Measurements from ENCODE around the gene GOLGA5. TPM values are rescaled to one million over a fixed set of nuclear protein-coding genes. Genes with fewer than 3 reads are reported as not detected.

Gene GOLGA5
- total and polyA plus RNA-seq, 2 of the 13 experiments (the other 11 are each of a cell fraction or from before 2014, with no cell fraction given), result 31.0 to 40.0 TPM

DNA sequence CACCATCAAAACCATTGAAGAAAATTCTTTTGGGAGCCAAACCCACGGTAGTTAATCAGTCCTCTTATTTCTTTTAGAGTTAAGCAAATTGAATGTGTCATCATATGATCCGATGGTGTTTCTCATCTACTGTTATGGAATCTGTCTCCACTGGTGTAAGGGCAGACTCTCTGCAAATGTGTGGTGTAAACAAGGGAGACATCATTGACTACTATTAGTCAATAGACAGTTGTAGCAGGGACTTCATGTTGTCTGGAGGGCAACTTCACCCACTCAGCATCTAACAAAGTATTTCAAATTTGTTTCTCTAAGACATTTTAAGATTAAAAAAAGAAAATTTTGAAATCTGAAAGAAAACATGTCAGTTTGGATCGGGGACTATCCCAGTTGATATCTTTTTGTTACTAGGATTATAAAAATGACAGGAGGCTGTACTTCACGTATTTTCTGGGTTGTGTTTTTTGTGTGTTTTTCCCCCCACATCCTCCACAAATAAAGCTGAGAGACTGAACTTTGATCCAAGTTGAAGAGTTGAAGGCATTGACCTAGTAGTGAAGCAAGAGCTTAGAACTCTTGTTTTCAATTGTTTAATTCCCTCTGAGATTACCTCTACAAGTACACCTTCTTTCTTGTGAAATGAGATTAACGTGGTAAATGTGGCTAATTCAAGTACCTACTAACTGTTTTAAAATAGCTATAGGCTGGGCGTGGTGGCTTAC is 4.0 kb downstream of the GOLGA5 start:
- peak overlapping the region; percentile 63 for H3K4me2 ChIP-seq (ENCODE audit: low read depth, low read length)
- POLR2A ChIA-PET, result interaction anchor here (1.0 kb wide), 1 partner anchor 50 kb away, joined by 4 read pairs; the partner anchor contains the start of gene LGMN
- H2AFZ ChIP-seq (ENCODE audit: low read length), result no peak overlapping the region
- DNase-seq (ENCODE audit: low spot score), result peak; percentile 66
- peak overlapping the region in 2 of 3 experiments; percentile 28 to 34; a peak in 1 of 6 replicates for H3K4me3 ChIP-seq (replicated peaks in 1 of 3; ENCODE audit: insufficient read depth in 1 of 3, low read depth in 2 of 3, low read length in 3 of 3)
- CTCF ChIA-PET (ENCODE audit: low intra/inter-chr PET ratio, low total read pairs), result no interaction called here
- peaks cover 66% of the 10 kb centered on the region for H3K79me2 ChIP-seq (ENCODE audit: insufficient read depth, low read length)
- in situ Hi-C loops (cut with HindIII; ENCODE audit: extremely low pct_ligation_motif_present, low pct_unique_long_range_greater_than_20kb), result no loop called here
- H3K9ac ChIP-seq (ENCODE audit: insufficient read depth, low read depth, low read length), result peak overlapping the region; percentile 37; the same call in 1 of the 2 replicates
- FAIRE-seq, result no peak
- H3K27ac ChIP-seq (ENCODE audit: extremely low read length, insufficient read depth, low read length), result peak overlapping the region; percentile 71
- H3K36me3 ChIP-seq (replicated peaks in 1 of 2; ENCODE audit: control insufficient read depth in 1 of 2, insufficient read depth in 2 of 2, low read length in 2 of 2), result peaks cover 1% of the 10 kb centered on the region in 2 experiments; a peak in 2 of 5 replicates
- no TSS peak for BruUV-seq (replicated peaks)
- 0 out of 2 replicates have a peak, but pooled peaks cover 7% of the 10 kb centered on the region for H4K20me1 ChIP-seq (ENCODE audit: insufficient read depth, low read length)
- H3K4me1 ChIP-seq (ENCODE audit: insufficient read depth, low read length), result peaks cover 73% of the 10 kb centered on the region
- 25% methylated on average over 6 of the region's 6 CpGs for WGBS (ENCODE audit: low lambda C conversion rate)
- no peaks in the 10 kb centered on the region for H3K9me3 ChIP-seq (ENCODE audit: low read length)
- intact Hi-C loops (cut with micrococcal nuclease; ENCODE audit: unreplicated experiment), result no loop called here
- no peaks in the 10 kb centered on the region; a peak in 1 of 5 replicates for H3K27me3 ChIP-seq (ENCODE audit: control insufficient read depth in 1 of 2, insufficient read depth in 2 of 2, low read length in 2 of 2)
- peak; percentile 10; the same call in 1 of the 3 replicates for ATAC-seq
- no peak for TF ChIP-seq SOX6 (IDR thresholded peaks at IDR 0.05)
- peak; percentile 53; the same call in 1 of the 2 replicates for TF ChIP-seq SOX6 (CRISPR knock-in tag; IDR thresholded peaks at IDR 0.05)
- peak; percentile 50; the same call in 1 of the 2 replicates for TF ChIP-seq RXRB (CRISPR knock-in tag; IDR thresholded peaks at IDR 0.05; ENCODE audit: borderline replicate concordance)
- TF ChIP-seq, protein P1, sequence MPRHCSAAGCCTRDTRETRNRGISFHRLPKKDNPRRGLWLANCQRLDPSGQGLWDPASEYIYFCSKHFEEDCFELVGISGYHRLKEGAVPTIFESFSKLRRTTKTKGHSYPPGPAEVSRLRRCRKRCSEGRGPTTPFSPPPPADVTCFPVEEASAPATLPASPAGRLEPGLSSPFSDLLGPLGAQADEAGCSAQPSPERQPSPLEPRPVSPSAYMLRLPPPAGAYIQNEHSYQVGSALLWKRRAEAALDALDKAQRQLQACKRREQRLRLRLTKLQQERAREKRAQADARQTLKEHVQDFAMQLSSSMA (CRISPR knock-in tag; IDR thresholded peaks at IDR 0.05), result no peak
- TF ChIP-seq KDM2A (CRISPR knock-in tag; IDR thresholded peaks at IDR 0.05; ENCODE audit: borderline replicate concordance, low read depth), result no peak
- TF ChIP-seq, protein P2, sequence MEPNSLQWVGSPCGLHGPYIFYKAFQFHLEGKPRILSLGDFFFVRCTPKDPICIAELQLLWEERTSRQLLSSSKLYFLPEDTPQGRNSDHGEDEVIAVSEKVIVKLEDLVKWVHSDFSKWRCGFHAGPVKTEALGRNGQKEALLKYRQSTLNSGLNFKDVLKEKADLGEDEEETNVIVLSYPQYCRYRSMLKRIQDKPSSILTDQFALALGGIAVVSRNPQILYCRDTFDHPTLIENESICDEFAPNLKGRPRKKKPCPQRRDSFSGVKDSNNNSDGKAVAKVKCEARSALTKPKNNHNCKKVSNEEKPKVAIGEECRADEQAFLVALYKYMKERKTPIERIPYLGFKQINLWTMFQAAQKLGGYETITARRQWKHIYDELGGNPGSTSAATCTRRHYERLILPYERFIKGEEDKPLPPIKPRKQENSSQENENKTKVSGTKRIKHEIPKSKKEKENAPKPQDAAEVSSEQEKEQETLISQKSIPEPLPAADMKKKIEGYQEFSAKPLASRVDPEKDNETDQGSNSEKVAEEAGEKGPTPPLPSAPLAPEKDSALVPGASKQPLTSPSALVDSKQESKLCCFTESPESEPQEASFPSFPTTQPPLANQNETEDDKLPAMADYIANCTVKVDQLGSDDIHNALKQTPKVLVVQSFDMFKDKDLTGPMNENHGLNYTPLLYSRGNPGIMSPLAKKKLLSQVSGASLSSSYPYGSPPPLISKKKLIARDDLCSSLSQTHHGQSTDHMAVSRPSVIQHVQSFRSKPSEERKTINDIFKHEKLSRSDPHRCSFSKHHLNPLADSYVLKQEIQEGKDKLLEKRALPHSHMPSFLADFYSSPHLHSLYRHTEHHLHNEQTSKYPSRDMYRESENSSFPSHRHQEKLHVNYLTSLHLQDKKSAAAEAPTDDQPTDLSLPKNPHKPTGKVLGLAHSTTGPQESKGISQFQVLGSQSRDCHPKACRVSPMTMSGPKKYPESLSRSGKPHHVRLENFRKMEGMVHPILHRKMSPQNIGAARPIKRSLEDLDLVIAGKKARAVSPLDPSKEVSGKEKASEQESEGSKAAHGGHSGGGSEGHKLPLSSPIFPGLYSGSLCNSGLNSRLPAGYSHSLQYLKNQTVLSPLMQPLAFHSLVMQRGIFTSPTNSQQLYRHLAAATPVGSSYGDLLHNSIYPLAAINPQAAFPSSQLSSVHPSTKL (CRISPR knock-in tag; IDR thresholded peaks at IDR 0.05), result peak; percentile 54; the same call in 1 of the 2 replicates
- TF ChIP-seq NR2C2 (CRISPR knock-in tag; IDR thresholded peaks at IDR 0.05; ENCODE audit: borderline replicate concordance), result peak; percentile 24; the same call in 1 of the 2 replicates
- TF ChIP-seq, protein P3, sequence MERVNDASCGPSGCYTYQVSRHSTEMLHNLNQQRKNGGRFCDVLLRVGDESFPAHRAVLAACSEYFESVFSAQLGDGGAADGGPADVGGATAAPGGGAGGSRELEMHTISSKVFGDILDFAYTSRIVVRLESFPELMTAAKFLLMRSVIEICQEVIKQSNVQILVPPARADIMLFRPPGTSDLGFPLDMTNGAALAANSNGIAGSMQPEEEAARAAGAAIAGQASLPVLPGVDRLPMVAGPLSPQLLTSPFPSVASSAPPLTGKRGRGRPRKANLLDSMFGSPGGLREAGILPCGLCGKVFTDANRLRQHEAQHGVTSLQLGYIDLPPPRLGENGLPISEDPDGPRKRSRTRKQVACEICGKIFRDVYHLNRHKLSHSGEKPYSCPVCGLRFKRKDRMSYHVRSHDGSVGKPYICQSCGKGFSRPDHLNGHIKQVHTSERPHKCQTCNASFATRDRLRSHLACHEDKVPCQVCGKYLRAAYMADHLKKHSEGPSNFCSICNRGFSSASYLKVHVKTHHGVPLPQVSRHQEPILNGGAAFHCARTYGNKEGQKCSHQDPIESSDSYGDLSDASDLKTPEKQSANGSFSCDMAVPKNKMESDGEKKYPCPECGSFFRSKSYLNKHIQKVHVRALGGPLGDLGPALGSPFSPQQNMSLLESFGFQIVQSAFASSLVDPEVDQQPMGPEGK (CRISPR knock-in tag; IDR thresholded peaks at IDR 0.05), result peak; percentile 49; the same call in 1 of the 2 replicates
- TF ChIP-seq ZSCAN9 (CRISPR knock-in tag; IDR thresholded peaks at IDR 0.05; ENCODE audit: borderline replicate concordance), result no peak
- peak; percentile 82 for TF ChIP-seq HNF4A (CRISPR knock-in tag; IDR thresholded peaks at IDR 0.05)
- no peak for TF ChIP-seq POGZ (CRISPR knock-in tag; IDR thresholded peaks at IDR 0.05)
- TF ChIP-seq, protein P4, sequence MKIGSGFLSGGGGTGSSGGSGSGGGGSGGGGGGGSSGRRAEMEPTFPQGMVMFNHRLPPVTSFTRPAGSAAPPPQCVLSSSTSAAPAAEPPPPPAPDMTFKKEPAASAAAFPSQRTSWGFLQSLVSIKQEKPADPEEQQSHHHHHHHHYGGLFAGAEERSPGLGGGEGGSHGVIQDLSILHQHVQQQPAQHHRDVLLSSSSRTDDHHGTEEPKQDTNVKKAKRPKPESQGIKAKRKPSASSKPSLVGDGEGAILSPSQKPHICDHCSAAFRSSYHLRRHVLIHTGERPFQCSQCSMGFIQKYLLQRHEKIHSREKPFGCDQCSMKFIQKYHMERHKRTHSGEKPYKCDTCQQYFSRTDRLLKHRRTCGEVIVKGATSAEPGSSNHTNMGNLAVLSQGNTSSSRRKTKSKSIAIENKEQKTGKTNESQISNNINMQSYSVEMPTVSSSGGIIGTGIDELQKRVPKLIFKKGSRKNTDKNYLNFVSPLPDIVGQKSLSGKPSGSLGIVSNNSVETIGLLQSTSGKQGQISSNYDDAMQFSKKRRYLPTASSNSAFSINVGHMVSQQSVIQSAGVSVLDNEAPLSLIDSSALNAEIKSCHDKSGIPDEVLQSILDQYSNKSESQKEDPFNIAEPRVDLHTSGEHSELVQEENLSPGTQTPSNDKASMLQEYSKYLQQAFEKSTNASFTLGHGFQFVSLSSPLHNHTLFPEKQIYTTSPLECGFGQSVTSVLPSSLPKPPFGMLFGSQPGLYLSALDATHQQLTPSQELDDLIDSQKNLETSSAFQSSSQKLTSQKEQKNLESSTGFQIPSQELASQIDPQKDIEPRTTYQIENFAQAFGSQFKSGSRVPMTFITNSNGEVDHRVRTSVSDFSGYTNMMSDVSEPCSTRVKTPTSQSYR (CRISPR knock-in tag; IDR thresholded peaks at IDR 0.05; ENCODE audit: borderline replicate concordance), result 0 out of 2 replicates have a peak, but pooled peaks have one; percentile 8
- TF ChIP-seq FOXA3 (CRISPR knock-in tag; IDR thresholded peaks at IDR 0.05), result peak; percentile 73

All from HepG2 (cell line).